ENCODE measurements around the gene RPTN.
A peak's percentile ranks its signal among the peaks of the same experiment; 100 is the strongest.
"Not testable (repeated sequence)": the region's sequence is repeated elsewhere in the genome, so short reads cannot be mapped to it uniquely, and the experiment has no call there.

RPTN gene

GRCh38 chr1:152164517-152165136, 5.6 kb upstream of the RPTN start:
- no peak for DNase-seq

DNA sequence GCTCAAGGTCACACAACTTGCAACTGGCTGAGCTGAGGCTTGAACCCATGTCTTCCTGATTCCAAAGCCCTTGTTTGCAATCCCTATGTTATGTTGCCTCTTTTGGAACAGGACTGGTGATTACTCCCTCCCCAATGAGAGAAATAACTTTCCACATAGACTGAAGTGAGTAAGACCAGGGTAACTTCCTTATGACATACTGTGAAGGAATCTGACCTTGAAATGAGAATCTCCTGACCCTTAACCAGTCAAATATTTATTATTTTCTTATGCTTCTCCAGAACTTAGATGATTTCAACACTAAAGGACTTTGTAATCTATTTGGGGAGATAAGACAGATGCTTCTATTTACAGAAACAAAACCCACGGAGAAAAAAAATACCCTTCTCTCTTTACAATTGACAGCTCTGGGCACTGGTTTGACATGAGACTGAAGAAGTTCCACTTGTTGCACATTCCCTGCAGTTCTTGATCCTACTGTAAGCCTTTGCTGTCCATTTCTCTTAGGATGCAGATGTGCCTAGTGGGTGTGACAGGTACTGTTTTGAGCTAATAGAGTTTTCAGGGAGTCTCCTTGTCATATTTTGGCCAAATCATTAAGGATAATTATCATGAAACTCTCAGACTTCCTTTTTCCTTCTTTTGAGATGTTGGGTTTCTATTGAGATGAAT, 3.9 kb upstream of the RPTN start:
- DNase-seq, result no peak

DNA sequence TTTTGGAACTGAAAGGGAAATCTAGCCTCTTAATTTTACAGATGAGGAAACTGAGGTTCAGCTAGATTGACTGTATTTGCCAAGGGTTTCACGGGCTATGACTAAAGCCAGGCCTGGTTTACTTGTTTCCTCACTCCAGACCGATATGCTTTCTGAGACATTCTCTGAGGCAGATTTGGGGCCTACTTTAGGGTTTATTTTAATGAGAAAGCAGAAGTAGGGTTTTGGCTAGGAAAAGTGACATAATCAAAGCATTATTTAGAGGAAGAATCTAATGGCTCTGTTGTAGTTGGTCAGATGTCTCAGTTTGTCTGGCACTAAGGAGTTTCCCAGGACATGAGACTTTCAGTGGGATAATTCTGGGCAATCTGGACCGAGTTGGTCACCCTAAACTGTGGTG, 1.5 kb upstream of the RPTN start:
- no peak for DNase-seq

DNA sequence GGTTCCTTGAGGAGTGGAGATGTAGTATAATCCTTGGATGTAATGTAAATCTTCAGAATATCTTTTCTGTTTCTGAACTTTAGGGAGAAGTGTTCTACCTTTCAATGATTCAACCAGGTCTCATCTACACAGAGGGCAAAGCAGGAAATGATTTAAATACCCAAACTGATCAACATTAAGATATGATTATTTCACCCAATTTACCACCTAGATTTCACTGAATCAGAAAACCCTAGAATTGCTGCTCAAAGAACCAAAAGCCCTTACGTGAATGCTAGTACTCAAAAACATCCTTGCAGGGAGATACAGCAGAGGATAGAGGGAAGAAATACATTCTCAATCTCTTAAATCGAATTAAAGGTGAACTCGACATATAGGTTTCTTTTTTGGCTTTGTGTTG, 5.0 kb downstream of the RPTN start:
- DNase-seq, result no peak

DNA sequence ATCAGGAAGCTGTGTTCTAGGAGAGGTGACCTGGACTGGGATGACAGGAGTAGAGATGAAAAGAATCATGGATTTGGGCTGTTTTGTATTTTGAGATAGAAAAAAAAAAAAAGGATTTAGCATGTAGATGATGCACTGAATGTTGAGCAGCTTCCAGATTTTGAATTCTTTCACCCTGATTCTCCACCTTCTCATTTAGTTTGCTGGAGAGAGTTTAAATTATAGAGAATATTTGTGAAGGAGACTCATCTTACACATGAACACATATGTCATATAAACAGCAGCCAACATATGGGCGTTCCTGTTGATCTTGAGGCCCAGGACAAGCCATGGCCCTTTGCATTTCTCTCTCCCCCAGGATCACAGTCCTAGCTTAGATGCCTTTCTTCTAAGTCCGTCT, 7.4 kb downstream of the RPTN start:
- DNase-seq, result no peak

GRCh38 chr1:152148981-152149380, 10.0 kb downstream of the RPTN start:
- DNase-seq, result no peak

DNA sequence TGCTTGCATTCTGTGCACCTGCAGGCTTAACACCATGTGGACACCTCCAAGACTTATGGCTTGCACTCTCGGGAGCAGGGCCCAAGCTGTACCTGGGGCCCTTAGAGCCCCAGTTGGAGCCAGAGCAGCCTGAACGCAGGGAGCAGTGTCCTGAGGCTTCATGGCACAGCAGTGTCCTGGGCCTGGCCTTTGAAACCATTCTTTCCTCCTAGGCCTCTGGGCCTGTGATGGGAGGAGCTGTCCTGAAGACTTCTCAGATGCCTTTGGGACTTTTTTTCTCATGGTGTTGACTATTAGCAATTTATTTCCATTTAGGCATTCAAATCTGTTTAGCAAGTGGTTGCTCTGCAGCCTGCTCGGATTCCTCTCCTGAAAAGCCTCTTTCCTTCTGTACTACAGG, 11.0 kb downstream of the RPTN start:
- DNase-seq, result no peak

GRCh38 chr1:152145769-152146168, 13.3 kb downstream of the RPTN start:
- DNase-seq, result no peak

GRCh38 chr1:152144674-152145183, 14.3 kb downstream of the RPTN start:
- DNase-seq, result not testable (repeated sequence)

DNA sequence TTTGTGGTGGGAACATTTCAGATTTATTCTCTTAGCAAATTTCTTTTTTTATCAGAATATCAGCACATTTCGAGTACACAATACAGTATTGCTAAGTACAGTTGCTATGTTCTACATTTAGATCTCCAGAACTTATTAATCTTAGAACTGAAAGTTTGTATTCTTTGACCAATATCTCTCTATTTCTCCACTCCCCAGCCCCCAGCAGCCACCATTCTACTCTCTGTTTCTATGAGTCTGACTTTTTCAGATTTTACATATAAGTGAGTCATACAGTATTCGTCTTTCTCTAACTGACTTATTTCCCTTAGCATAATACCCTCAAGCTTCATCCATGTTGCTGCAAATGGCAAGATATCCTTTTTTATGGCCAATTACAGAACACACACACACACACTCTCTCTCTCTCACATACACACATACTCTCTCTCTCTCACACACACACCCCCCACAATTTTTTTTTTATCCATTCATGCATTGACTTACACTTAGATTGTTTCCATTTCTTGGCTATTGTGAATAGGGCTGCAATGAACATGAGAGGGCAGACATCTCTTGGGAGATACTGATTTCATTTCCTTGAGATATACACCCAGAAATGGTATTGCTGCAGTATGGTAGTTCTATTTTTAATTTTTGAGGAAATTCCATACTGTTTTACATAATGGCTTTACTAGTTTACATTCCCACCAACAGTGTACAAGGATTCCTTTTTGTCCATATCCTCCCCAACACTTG, 15.7 kb downstream of the RPTN start:
- no peak for DNase-seq

- no peak for DNase-seq
Measured at GRCh38 chr1:152141971-152142584, 16.9 kb downstream of the RPTN start.

- no peak for DNase-seq
Measured at GRCh38 chr1:152137215-152137614, 21.8 kb downstream of the RPTN start.

GRCh38 chr1:152130186-152130585, 28.8 kb downstream of the RPTN start:
- no peak for DNase-seq

GRCh38 chr1:152127673-152128072, 31.4 kb downstream of the RPTN start:
- DNase-seq, result no peak

GRCh38 chr1:152125834-152126443, 33.1 kb downstream of the RPTN start:
- DNase-seq, result no peak

DNA sequence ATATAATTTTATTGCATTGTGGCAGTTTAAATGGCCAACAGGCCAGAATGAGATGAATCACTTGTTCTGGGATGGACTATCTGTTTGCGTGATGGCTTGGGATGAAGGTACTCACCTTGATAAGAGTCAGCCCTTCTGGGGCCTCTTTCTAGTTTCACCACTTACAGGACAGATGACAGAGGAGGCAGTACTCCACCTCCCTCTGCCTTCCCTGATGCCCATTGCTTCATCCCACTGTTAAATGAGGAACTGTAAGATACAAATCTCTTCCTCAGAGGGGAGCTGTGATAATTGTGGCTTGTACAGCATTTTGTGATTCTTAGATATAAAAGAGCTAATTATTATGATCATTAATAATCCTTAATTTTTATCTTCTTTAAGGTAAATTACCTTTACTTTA, 40.1 kb downstream of the RPTN start:
- no peak for DNase-seq

DNA sequence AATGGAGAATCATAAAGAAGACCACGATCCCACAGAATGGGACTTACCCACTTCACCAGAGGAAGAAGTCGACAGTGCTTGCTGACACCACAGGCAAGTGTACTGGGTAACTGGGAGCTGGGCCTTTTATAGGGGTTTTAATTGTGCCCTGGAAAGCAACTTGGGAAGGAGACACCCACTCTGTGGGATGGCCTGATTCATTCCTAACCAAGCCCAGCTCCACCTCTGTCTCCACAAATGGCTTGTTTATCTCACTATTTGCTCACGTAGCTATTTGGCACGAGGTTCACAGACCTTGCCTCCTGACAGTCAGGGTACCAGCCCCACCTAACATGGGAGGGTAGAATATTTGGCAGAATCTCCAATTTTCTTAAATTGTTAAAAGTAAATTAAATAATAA, 43.7 kb downstream of the RPTN start, which contains the start of gene TCHH:
Gene TCHH (minus strand): TSS at position 101 of the 400 bp plus-strand sequence. CDS start 1,364 bp downstream, outside the sequence.
- DNase-seq, result no peak

GRCh38 chr1:152112885-152113432, 46.1 kb downstream of the RPTN start:
- DNase-seq, result no peak

DNA sequence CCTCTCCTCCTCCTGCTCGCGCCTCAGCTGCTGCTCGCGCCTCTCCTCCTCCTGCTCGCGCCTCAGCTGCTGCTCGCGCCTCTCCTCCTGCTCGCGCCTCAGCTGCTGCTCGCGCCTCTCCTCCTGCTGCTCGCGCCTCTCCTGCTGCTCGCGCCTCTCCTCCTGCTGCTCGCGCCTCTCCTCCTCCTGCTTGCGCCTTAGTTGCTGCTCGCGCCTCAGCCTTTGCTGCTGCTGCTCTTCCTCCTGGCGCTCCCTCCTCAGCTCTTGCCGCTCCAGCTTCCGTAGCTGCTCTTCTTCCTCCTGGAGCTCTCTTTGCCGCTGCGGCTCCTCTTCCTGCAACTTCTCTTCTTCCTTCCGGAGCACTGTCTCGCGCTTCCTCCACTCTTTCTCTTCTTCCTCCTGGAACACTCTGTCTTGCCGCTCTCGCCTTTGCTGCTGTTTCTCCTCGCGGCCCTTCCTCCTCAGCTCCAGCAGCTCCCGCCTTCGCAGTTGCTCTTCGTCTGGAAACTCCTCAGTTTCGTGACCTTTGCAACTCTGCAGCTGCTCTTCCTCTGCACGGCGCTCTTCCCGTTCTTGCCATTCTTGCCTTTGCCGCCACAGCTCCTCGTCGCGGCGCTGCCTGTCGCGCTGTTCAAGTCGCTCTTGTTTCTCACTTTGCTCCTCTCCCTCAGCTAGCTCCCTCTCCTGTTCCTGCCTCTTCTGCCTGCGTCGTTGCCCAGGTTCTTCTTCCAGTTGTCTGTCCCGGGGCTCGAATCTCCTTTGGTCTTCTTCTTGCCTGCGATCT, 46.7 kb downstream of the RPTN start:
- no peak for DNase-seq

DNA sequence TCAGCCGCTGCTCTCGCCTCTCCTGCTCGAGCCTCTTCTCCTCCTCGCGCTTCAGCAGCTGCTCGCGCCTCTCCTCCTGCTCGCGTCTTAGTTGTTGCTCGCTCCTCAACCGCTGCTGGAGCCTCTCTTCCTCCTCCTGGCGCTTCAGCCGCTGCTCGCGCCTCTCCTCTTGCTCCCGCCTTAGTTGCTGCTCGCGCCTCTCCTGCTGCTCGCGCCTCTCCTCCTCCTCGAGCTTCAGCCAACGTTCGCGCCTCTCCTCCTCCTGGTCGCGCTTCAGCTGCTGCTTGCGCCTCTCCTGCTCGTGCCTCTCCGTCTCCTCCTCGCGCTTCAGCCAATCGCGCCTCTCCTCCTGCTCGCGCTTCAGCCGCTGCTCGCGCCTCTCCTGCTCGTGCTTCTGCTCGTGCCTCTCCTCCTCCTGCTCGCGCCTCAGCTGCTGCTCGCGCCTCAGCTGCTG, 47.5 kb downstream of the RPTN start:
- DNase-seq, result peak; percentile 41

DNA sequence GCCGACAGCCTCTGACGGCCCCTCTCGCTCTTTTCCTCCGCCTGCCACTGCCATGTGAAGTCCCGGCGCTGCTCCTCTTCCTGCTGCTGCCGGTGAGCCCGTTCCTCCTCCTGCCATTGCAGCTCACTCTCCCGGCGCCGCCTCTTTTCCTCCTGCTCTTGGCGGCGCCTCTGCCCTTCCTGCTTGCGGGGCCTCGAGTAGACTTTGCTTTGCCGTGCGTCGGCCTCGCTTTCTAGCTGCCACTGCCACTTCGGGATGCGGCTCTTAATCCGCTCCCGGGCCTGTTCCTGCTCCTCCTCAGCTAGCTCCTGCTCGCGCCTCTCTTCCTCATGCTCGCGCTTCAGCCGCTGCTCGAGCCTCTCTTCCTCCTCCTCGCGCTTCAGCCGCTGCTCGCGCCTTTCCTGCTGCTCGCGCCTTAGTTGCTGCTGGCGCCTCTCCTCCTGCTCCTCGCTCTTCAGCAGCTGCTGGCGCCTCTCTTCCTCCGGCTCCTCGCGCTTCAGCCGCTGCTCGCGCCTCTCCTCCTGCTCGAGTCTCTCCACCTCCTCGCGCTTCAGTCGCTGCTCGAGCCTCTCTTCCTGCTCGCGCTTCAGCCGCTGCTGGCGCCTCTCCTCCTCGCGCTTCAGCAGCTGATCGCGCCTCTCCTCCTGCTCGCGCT, 48.0 kb downstream of the RPTN start:
- DNase-seq, result peak; percentile 40
